Peyer's patch (tissue), 4 donors: ENCODE results near the gene KCNIP4.

Source experiments
- POLR2A ChIP-seq, 2 donors: fragments of 450-650 bp; IDR thresholded peaks; one replicate each; pipeline ENCODE4 v1.5.1; 2017; ENCODE audit warnings: antibody characterized with exemption in 2 of 2, mild to moderate bottlenecking in 2 of 2, moderate library complexity in 2 of 2
- TF ChIP-seq, protein P1 (sequence below), 6 experiments: fragments of 450-650 bp in 4 of 6; fragments of 200-600 bp in 2 of 6; sonication (generic) in 1 of 6; IDR thresholded peaks; one replicate each; pipeline ENCODE4 v1.5.1; 2017 to 2019; ENCODE audit warnings: antibody characterized with exemption in 6 of 6, mild to moderate bottlenecking in 3 of 6, moderate library complexity in 1 of 6

DNA sequence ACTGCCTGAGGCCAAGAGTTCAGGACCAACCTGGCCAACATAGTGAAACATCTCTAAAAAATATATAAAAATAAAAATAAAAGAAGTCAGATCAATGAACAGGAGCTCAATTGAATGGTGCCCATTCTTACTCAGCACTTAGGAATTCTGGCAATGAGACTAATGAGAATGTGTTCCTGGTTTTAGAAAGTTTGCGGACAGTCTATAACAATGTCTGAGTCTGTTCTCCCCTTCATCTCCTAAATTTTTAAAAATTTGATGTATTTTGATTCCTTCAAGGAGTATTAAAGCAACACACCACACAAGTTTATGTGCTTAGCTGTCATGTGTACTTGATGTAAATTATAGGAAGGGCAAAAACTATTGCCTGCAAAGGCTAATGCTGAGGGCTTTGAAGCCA, 30.6 kb upstream of the KCNIP4 start:
- TF ChIP-seq, protein P1, sequence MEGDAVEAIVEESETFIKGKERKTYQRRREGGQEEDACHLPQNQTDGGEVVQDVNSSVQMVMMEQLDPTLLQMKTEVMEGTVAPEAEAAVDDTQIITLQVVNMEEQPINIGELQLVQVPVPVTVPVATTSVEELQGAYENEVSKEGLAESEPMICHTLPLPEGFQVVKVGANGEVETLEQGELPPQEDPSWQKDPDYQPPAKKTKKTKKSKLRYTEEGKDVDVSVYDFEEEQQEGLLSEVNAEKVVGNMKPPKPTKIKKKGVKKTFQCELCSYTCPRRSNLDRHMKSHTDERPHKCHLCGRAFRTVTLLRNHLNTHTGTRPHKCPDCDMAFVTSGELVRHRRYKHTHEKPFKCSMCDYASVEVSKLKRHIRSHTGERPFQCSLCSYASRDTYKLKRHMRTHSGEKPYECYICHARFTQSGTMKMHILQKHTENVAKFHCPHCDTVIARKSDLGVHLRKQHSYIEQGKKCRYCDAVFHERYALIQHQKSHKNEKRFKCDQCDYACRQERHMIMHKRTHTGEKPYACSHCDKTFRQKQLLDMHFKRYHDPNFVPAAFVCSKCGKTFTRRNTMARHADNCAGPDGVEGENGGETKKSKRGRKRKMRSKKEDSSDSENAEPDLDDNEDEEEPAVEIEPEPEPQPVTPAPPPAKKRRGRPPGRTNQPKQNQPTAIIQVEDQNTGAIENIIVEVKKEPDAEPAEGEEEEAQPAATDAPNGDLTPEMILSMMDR (IDR thresholded peaks at IDR 0.05) = no peak
- TF ChIP-seq POLR2A (IDR thresholded peaks at IDR 0.05) = no peak
